Astrocyte (in vitro differentiated cells and primary cell): Measurements from ENCODE around the gene IFNAR1. TPM values are rescaled to one million over a fixed set of nuclear protein-coding genes. Genes with fewer than 3 reads are reported as not detected.

Experiments
- DNase-seq: peaks from one replicate; pipeline ENCODE4 v3.0.0-alpha.2; 2010; ENCODE audit warnings: low read depth
- FAIRE-seq: peaks from 2 replicates; lab custom pipeline; 2011; peaks lifted over from hg19 to GRCh38; lab: Jason Lieb, UNC
- H2AFZ ChIP-seq: 2 replicates; pipeline ENCODE4 v1.6.0; 2012; ENCODE audit warnings: low read depth, low read length, inconsistent platforms
- H3K27ac ChIP-seq: 2 replicates; pipeline ENCODE4 v1.5.1; 2011; ENCODE audit warnings: low read depth, low read length, inconsistent platforms
- H3K27me3 ChIP-seq: 2 replicates; pipeline ENCODE4 v1.6.0; 2011; ENCODE audit warnings: low read length, inconsistent platforms; ENCODE audit not compliant: insufficient read depth
- H3K36me3 ChIP-seq: 2 replicates; pipeline ENCODE4 v1.5.1; 2011; ENCODE audit warnings: low read length, inconsistent platforms; ENCODE audit not compliant: insufficient read depth
- H3K4me1 ChIP-seq: 2 replicates; pipeline ENCODE4 v1.5.1; 2011; ENCODE audit warnings: low read length, inconsistent platforms; ENCODE audit not compliant: insufficient read depth
- H3K4me2 ChIP-seq: 2 replicates; pipeline ENCODE4 v1.6.0; 2012; ENCODE audit warnings: low read length, inconsistent platforms
- H3K4me3 ChIP-seq: 2 replicates; pipeline ENCODE4 v1.5.1; 2011; ENCODE audit warnings: low read depth, mild to moderate bottlenecking, low read length, inconsistent platforms; ENCODE audit not compliant: insufficient read depth
- H3K79me2 ChIP-seq: 2 replicates; pipeline ENCODE4 v1.6.0; 2012; ENCODE audit warnings: mild to moderate bottlenecking, low read length, inconsistent platforms; ENCODE audit not compliant: insufficient read depth
- H3K9ac ChIP-seq: 2 replicates; pipeline ENCODE4 v1.6.0; 2012; ENCODE audit warnings: mild to moderate bottlenecking, low read length, inconsistent platforms
- H3K9me3 ChIP-seq: 2 replicates; pipeline ENCODE4 v1.5.1; 2012; ENCODE audit warnings: low read depth, mild to moderate bottlenecking, low read length, inconsistent platforms; ENCODE audit not compliant: insufficient read depth
- H4K20me1 ChIP-seq: 2 replicates; pipeline ENCODE4 v1.6.0; 2012; ENCODE audit warnings: low read length, inconsistent platforms; ENCODE audit not compliant: insufficient read depth
- H3K27ac Mint-ChIP-seq: one replicate; pipeline ENCODE4 v1.8.0; 2021; ENCODE audit warnings: mild to moderate bottlenecking, mixed read lengths; ENCODE audit not compliant: unreplicated experiment
- H3K27me3 Mint-ChIP-seq: one replicate; pipeline ENCODE4 v1.8.0; 2021; ENCODE audit warnings: low read depth, mixed read lengths; ENCODE audit not compliant: unreplicated experiment
- H3K36me3 Mint-ChIP-seq: one replicate; pipeline ENCODE4 v1.8.0; 2021; ENCODE audit warnings: low read depth, mixed read lengths; ENCODE audit not compliant: unreplicated experiment
- H3K4me1 Mint-ChIP-seq: one replicate; pipeline ENCODE4 v1.8.0; 2021; ENCODE audit warnings: low read depth, mixed read lengths; ENCODE audit not compliant: unreplicated experiment
- H3K4me3 Mint-ChIP-seq: one replicate; pipeline ENCODE4 v1.8.0; 2021; ENCODE audit warnings: mild to moderate bottlenecking, moderate library complexity, mixed read lengths; ENCODE audit not compliant: unreplicated experiment
- H3K9me3 Mint-ChIP-seq: one replicate; pipeline ENCODE4 v1.8.0; 2021; ENCODE audit warnings: mild to moderate bottlenecking, mixed read lengths; ENCODE audit not compliant: unreplicated experiment
- EZH2 ChIP-seq: IDR thresholded peaks from 2 replicates; pipeline ENCODE4 v1.6.1; 2012; ENCODE audit warnings: mild to moderate bottlenecking, low read length, inconsistent platforms; ENCODE audit not compliant: insufficient read depth
- total RNA-seq: library from RNA; stranded (reverse); gene quantifications from 2 replicates; pipeline ENCODE4 v1.2.1, GENCODE V29; 2021
- TF ChIP-seq, protein P1 (sequence below): IDR thresholded peaks from 2 replicates; pipeline ENCODE4 v1.5.1; 2011; ENCODE audit warnings: low read depth, mild to moderate bottlenecking, inconsistent platforms, low read length, moderate library complexity; ENCODE audit not compliant: insufficient read depth

The IFNAR1 gene
- total RNA-seq, 1 donor from 2014 or later, result 44.0 TPM

GRCh38 chr21:33308586-33309490, 15.9 kb upstream of the IFNAR1 start:
- no peak overlapping the region for H3K4me3 Mint-ChIP-seq
- TF ChIP-seq, protein P1, sequence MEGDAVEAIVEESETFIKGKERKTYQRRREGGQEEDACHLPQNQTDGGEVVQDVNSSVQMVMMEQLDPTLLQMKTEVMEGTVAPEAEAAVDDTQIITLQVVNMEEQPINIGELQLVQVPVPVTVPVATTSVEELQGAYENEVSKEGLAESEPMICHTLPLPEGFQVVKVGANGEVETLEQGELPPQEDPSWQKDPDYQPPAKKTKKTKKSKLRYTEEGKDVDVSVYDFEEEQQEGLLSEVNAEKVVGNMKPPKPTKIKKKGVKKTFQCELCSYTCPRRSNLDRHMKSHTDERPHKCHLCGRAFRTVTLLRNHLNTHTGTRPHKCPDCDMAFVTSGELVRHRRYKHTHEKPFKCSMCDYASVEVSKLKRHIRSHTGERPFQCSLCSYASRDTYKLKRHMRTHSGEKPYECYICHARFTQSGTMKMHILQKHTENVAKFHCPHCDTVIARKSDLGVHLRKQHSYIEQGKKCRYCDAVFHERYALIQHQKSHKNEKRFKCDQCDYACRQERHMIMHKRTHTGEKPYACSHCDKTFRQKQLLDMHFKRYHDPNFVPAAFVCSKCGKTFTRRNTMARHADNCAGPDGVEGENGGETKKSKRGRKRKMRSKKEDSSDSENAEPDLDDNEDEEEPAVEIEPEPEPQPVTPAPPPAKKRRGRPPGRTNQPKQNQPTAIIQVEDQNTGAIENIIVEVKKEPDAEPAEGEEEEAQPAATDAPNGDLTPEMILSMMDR, result no peak
- no peak for TF ChIP-seq EZH2
- H3K27ac Mint-ChIP-seq, result no peak overlapping the region
- DNase-seq (peak; percentile 28), FAIRE-seq (peak; percentile 49)
- Histone ChIP-seq H4K20me1 (no peaks in the 10 kb centered on the region), H3K27me3 (peaks cover 3% of the 10 kb centered on the region), H3K9me3 (no peaks in the 10 kb centered on the region), H3K27ac (no peak overlapping the region), H2AFZ (no peak overlapping the region), H3K4me3 (no peak overlapping the region), H3K9ac (no peak overlapping the region), H3K4me1 (no peaks in the 10 kb centered on the region), H3K36me3 (no peaks in the 10 kb centered on the region), H3K79me2 (no peaks in the 10 kb centered on the region), H3K4me2 (no peak overlapping the region)
- H3K4me1 Mint-ChIP-seq, result peaks cover 8% of the 10 kb centered on the region
- no peaks in the 10 kb centered on the region for H3K36me3 Mint-ChIP-seq
- H3K9me3 Mint-ChIP-seq, result no peaks in the 10 kb centered on the region
- H3K27me3 Mint-ChIP-seq, result peaks cover 2% of the 10 kb centered on the region

DNA sequence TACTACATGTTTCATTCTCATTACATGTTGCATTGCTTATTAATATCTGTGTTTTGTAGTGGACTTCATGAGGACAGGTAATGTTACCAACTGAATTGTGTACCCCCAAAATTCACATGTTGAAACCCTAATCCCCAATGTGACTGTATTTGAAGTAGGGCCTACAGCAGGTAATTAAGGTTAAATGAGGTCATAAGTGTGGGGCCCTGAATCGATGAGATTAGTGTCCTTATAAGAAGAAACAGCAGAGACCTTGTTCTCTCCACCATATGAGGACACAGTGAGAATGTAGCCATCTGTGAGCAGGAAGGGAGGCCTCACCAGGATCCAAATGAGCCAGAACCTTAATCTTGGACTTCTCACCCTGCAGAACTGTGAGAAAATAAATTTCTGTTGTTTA, 15.0 kb upstream of the IFNAR1 start:
- FAIRE-seq (no peak), DNase-seq (no peak)
- H3K4me3 Mint-ChIP-seq, result no peak overlapping the region
- Histone ChIP-seq H3K27ac (no peak overlapping the region), H3K9me3 (no peaks in the 10 kb centered on the region), H3K36me3 (no peaks in the 10 kb centered on the region), H3K4me3 (no peak overlapping the region), H3K4me2 (no peak overlapping the region), H2AFZ (no peak overlapping the region), H3K4me1 (peaks cover 3% of the 10 kb centered on the region), H3K79me2 (no peaks in the 10 kb centered on the region), H3K9ac (no peak overlapping the region), H3K27me3 (peaks cover 3% of the 10 kb centered on the region), H4K20me1 (no peaks in the 10 kb centered on the region)
- peaks cover 18% of the 10 kb centered on the region for H3K4me1 Mint-ChIP-seq
- H3K27ac Mint-ChIP-seq, result no peak overlapping the region
- peaks cover 2% of the 10 kb centered on the region for H3K27me3 Mint-ChIP-seq
- H3K9me3 Mint-ChIP-seq, result no peaks in the 10 kb centered on the region
- no peaks in the 10 kb centered on the region for H3K36me3 Mint-ChIP-seq
- TF ChIP-seq, protein P1, result no peak
- TF ChIP-seq EZH2, result no peak

- DNase-seq, result no peak
- Mint-ChIP-seq H3K36me3 (no peaks in the 10 kb centered on the region), H3K27ac (no peak overlapping the region), H3K4me1 (peaks cover 24% of the 10 kb centered on the region), H3K9me3 (no peaks in the 10 kb centered on the region), H3K4me3 (no peak overlapping the region), H3K27me3 (peaks cover under 1% of the 10 kb centered on the region)
- no peak overlapping the region for H2AFZ ChIP-seq
- H3K27ac ChIP-seq, result no peak overlapping the region
- TF ChIP-seq, protein P1, result no peak
- no peak for TF ChIP-seq EZH2
- no peaks in the 10 kb centered on the region for H3K9me3 ChIP-seq
- no peak overlapping the region for H3K4me2 ChIP-seq
- H3K79me2 ChIP-seq, result no peaks in the 10 kb centered on the region
- peaks cover 3% of the 10 kb centered on the region for H3K4me1 ChIP-seq
- H3K27me3 ChIP-seq, result peaks cover 13% of the 10 kb centered on the region
- H3K4me3 ChIP-seq, result no peak overlapping the region
- no peaks in the 10 kb centered on the region for H3K36me3 ChIP-seq
- H3K9ac ChIP-seq, result no peak overlapping the region
- FAIRE-seq, result no peak
- H4K20me1 ChIP-seq, result no peaks in the 10 kb centered on the region
These were observed 12.6 kb upstream of the IFNAR1 start for GRCh38 chr21:33312121-33312520.
